ENCODE data around the gene MYRF.

DNA sequence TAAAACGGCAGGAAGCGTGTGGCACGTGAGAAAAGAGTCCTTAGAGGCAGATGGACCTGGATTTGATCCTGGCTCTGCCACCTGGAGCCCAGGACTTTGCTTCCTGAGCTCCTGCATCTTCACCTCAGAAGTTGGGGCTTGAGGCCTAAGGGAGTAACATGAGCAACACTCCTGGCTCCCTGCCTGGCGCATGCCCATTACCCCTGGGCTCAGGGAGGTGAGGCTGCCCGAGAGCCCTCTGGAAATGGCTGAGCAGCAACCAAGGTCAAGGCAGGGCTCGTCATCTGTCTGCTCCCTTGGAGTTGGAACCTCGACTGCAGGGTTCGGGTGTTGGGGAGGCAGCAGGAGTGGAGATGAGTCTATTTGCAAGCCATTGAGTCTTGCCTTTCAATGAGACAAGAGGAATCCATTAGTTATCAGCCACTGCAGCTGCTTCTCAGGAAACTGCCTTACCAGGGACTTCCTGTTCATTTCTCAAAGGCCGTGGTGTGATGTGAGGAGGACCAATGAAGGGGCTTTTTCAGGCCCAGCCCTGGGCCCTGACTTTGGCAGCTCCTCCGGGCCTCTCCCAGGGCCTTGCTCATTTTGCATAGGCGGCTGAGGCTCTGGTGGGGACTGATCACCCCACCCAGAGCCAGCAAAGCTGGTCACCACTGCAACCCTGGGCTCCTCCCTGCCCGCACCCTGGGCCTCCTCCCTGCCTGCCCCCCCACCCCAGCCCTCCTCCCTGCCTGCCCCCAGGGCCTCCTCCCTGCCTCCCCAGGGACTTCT is 82.0 kb downstream of the MYRF start:
- TF ChIP-seq, protein P1, sequence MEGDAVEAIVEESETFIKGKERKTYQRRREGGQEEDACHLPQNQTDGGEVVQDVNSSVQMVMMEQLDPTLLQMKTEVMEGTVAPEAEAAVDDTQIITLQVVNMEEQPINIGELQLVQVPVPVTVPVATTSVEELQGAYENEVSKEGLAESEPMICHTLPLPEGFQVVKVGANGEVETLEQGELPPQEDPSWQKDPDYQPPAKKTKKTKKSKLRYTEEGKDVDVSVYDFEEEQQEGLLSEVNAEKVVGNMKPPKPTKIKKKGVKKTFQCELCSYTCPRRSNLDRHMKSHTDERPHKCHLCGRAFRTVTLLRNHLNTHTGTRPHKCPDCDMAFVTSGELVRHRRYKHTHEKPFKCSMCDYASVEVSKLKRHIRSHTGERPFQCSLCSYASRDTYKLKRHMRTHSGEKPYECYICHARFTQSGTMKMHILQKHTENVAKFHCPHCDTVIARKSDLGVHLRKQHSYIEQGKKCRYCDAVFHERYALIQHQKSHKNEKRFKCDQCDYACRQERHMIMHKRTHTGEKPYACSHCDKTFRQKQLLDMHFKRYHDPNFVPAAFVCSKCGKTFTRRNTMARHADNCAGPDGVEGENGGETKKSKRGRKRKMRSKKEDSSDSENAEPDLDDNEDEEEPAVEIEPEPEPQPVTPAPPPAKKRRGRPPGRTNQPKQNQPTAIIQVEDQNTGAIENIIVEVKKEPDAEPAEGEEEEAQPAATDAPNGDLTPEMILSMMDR (tag by site-specific recombination; IDR thresholded peaks at IDR 0.05), result no peak
- TF ChIP-seq GLIS2 (tag by site-specific recombination; IDR thresholded peaks at IDR 0.05), result no peak
- TF ChIP-seq ZNF146 (tag by site-specific recombination; IDR thresholded peaks at IDR 0.05), result no peak
- TF ChIP-seq, protein P2, sequence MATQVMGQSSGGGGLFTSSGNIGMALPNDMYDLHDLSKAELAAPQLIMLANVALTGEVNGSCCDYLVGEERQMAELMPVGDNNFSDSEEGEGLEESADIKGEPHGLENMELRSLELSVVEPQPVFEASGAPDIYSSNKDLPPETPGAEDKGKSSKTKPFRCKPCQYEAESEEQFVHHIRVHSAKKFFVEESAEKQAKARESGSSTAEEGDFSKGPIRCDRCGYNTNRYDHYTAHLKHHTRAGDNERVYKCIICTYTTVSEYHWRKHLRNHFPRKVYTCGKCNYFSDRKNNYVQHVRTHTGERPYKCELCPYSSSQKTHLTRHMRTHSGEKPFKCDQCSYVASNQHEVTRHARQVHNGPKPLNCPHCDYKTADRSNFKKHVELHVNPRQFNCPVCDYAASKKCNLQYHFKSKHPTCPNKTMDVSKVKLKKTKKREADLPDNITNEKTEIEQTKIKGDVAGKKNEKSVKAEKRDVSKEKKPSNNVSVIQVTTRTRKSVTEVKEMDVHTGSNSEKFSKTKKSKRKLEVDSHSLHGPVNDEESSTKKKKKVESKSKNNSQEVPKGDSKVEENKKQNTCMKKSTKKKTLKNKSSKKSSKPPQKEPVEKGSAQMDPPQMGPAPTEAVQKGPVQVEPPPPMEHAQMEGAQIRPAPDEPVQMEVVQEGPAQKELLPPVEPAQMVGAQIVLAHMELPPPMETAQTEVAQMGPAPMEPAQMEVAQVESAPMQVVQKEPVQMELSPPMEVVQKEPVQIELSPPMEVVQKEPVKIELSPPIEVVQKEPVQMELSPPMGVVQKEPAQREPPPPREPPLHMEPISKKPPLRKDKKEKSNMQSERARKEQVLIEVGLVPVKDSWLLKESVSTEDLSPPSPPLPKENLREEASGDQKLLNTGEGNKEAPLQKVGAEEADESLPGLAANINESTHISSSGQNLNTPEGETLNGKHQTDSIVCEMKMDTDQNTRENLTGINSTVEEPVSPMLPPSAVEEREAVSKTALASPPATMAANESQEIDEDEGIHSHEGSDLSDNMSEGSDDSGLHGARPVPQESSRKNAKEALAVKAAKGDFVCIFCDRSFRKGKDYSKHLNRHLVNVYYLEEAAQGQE (tag by site-specific recombination; IDR thresholded peaks at IDR 0.05), result no peak
- TF ChIP-seq, protein P3, sequence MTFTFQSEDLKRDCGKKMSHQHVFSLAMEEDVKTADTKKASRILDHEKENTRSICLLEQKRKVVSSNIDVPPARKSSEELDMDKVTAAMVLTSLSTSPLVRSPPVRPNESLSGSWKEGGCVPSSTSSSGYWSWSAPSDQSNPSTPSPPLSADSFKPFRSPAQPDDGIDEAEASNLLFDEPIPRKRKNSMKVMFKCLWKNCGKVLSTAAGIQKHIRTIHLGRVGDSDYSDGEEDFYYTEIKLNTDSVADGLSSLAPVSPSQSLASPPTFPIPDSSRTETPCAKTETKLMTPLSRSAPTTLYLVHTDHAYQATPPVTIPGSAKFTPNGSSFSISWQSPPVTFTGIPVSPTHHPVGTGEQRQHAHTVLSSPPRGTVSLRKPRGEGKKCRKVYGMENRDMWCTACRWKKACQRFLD (tag by site-specific recombination; IDR thresholded peaks at IDR 0.05), result no peak
- TF ChIP-seq ZFHX2 (tag by site-specific recombination; conservative IDR thresholded peaks at IDR 0.05), result no peak
- no peak for TF ChIP-seq ZBTB8A (tag by site-specific recombination; IDR thresholded peaks at IDR 0.05)
- TF ChIP-seq, protein P4, sequence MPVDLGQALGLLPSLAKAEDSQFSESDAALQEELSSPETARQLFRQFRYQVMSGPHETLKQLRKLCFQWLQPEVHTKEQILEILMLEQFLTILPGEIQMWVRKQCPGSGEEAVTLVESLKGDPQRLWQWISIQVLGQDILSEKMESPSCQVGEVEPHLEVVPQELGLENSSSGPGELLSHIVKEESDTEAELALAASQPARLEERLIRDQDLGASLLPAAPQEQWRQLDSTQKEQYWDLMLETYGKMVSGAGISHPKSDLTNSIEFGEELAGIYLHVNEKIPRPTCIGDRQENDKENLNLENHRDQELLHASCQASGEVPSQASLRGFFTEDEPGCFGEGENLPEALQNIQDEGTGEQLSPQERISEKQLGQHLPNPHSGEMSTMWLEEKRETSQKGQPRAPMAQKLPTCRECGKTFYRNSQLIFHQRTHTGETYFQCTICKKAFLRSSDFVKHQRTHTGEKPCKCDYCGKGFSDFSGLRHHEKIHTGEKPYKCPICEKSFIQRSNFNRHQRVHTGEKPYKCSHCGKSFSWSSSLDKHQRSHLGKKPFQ (tag by site-specific recombination; IDR thresholded peaks at IDR 0.05), result no peak
- TF ChIP-seq SALL2 (tag by site-specific recombination; IDR thresholded peaks at IDR 0.05; ENCODE audit: borderline replicate concordance), result no peak
- TF ChIP-seq, protein P5, sequence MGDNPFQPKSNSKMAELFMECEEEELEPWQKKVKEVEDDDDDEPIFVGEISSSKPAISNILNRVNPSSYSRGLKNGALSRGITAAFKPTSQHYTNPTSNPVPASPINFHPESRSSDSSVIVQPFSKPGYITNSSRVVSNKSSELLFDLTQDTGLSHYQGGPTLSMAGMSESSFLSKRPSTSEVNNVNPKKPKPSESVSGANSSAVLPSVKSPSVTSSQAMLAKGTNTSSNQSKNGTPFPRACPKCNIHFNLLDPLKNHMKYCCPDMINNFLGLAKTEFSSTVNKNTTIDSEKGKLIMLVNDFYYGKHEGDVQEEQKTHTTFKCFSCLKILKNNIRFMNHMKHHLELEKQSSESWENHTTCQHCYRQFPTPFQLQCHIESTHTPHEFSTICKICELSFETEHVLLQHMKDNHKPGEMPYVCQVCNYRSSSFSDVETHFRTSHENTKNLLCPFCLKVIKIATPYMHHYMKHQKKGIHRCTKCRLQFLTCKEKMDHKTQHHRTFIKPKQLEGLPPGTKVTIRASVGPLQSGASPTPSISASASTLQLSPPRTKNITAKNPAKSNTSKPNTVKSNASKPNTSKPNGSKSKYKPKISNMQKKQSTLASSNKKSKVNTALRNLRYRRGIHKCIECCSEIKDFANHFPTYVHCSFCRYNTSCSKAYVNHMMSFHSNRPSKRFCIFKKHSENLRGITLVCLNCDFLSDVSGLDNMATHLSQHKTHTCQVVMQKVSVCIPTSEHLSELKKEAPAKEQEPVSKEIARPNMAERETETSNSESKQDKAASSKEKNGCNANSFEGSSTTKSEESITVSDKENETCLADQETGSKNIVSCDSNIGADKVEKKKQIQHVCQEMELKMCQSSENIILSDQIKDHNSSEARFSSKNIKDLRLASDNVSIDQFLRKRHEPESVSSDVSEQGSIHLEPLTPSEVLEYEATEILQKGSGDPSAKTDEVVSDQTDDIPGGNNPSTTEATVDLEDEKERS (tag by site-specific recombination; IDR thresholded peaks at IDR 0.05), result no peak
- no peak for TF ChIP-seq MYNN (tag by site-specific recombination; IDR thresholded peaks at IDR 0.05; ENCODE audit: borderline replicate concordance)
- TF ChIP-seq, protein P6, sequence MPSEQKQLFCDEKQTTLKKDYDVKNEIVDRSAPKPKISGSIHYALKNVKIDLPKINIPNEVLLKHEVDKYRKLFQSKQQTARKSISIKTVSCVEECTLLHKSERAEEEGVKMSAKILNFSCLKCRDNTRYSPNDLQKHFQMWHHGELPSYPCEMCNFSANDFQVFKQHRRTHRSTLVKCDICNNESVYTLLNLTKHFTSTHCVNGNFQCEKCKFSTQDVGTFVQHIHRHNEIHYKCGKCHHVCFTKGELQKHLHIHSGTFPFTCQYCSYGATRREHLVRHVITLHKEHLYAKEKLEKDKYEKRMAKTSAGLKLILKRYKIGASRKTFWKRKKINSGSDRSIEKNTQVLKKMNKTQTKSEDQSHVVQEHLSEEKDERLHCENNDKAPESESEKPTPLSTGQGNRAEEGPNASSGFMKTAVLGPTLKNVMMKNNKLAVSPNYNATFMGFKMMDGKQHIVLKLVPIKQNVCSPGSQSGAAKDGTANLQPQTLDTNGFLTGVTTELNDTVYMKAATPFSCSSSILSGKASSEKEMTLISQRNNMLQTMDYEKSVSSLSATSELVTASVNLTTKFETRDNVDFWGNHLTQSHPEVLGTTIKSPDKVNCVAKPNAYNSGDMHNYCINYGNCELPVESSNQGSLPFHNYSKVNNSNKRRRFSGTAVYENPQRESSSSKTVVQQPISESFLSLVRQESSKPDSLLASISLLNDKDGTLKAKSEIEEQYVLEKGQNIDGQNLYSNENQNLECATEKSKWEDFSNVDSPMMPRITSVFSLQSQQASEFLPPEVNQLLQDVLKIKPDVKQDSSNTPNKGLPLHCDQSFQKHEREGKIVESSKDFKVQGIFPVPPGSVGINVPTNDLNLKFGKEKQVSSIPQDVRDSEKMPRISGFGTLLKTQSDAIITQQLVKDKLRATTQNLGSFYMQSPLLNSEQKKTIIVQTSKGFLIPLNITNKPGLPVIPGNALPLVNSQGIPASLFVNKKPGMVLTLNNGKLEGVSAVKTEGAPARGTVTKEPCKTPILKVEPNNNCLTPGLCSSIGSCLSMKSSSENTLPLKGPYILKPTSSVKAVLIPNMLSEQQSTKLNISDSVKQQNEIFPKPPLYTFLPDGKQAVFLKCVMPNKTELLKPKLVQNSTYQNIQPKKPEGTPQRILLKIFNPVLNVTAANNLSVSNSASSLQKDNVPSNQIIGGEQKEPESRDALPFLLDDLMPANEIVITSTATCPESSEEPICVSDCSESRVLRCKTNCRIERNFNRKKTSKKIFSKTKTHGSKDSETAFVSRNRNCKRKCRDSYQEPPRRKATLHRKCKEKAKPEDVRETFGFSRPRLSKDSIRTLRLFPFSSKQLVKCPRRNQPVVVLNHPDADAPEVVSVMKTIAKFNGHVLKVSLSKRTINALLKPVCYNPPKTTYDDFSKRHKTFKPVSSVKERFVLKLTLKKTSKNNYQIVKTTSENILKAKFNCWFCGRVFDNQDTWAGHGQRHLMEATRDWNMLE (tag by site-specific recombination; conservative IDR thresholded peaks at IDR 0.05; ENCODE audit: low read depth), result no peak
